Measurements from ENCODE around the gene PHF12.
A peak's percentile ranks its signal among the peaks of the same experiment; 100 is the strongest.

DNA sequence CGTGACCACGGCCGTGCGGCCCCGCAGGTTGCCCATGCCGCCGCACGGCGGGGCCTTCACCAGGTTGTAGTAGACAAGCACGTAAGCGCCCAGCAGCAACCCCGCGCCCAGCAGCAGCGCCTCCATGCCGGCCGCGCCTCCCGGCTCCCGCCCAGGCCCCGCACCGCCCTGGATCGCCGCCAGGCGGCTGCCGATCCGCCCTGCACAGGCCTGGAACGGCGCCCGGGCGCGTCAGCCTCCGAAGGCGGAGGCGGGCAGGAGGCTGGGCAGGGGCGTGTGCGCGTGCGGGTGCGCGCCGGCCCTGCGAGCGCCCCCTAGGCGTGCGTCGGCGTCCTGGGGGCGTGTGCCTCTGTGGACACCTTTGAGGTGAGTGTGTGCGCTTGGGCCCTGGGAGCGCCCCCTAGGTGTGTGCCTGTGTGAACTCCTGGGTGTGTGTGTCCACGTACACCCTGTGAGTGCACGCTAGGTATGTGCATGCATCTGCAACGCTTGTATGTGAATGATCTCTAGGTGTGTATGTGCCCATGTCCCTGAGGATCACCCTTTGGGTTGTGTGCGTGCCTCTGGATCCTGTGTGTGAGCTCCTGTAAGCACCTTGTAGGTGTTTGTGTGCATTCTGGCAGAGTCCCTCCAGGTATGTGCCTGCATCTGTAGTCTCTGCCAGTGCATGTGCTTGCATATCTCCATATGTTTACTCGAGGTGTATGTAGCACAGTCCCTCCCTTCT, 48.3 kb downstream of the PHF12 start, which contains the start of gene DHRS13:
- TF ChIP-seq EZH2 (IDR thresholded peaks at IDR 0.05; ENCODE audit: low read depth, low read length, severe bottlenecking) = no peak
- peak; percentile 99 for TF ChIP-seq KDM1A (IDR thresholded peaks at IDR 0.05; ENCODE audit: borderline replicate concordance, low read length)
- TF ChIP-seq JUN (IDR thresholded peaks at IDR 0.05; ENCODE audit: low read depth, low read length) = no peak
- TF ChIP-seq TAF1 (IDR thresholded peaks at IDR 0.05; ENCODE audit: low read depth, low read length) = no peak; the same call in 1 of the 2 replicates
- no peak for TF ChIP-seq SP2 (IDR thresholded peaks at IDR 0.05; ENCODE audit: low read length)
- no peak for TF ChIP-seq HDAC6 (IDR thresholded peaks at IDR 0.05; ENCODE audit: low read depth, low read length)
- TF ChIP-seq POLR2A (IDR thresholded peaks at IDR 0.05; ENCODE audit: control extremely low read depth in 1 of 2, low read depth in 2 of 2, low read length in 2 of 2) = no peak
